ENCODE results near the gene PCYOX1L.

Gene PCYOX1L

GRCh38 chr5:149399775-149400174, 41.9 kb downstream of the PCYOX1L start:
- ATAC-seq (ENCODE audit: low read depth) (no peak), DNase-seq (ENCODE audit: low spot score) (no peak)
- no peak for TF ChIP-seq CTCF (IDR thresholded peaks at IDR 0.05; ENCODE audit: poor library complexity, severe bottlenecking)
- no peak overlapping the region for H3K4me3 ChIP-seq (ENCODE audit: severe bottlenecking)
- H3K9me3 ChIP-seq (ENCODE audit: severe bottlenecking) = no peaks in the 10 kb centered on the region
- H3K27me3 ChIP-seq (ENCODE audit: insufficient read depth, poor library complexity, severe bottlenecking) = no peaks in the 10 kb centered on the region
- H3K36me3 ChIP-seq (ENCODE audit: low read depth) = no peaks in the 10 kb centered on the region
- H3K4me1 ChIP-seq (ENCODE audit: insufficient read depth, poor library complexity, severe bottlenecking) = no peaks in the 10 kb centered on the region
- H3K27ac ChIP-seq (ENCODE audit: poor library complexity, severe bottlenecking) = no peak overlapping the region

GRCh38 chr5:149400304-149400703, 42.5 kb downstream of the PCYOX1L start:
- DNase-seq (ENCODE audit: low spot score) = no peak
- no peak overlapping the region for H3K27ac ChIP-seq (ENCODE audit: poor library complexity, severe bottlenecking)

GRCh38 chr5:149401051-149401450, 43.2 kb downstream of the PCYOX1L start:
- ATAC-seq (ENCODE audit: low read depth) = no peak
- Histone ChIP-seq H3K27me3 (ENCODE audit: insufficient read depth, poor library complexity, severe bottlenecking) (no peaks in the 10 kb centered on the region), H3K27ac (ENCODE audit: poor library complexity, severe bottlenecking) (no peak overlapping the region), H3K36me3 (ENCODE audit: low read depth) (no peaks in the 10 kb centered on the region), H3K9me3 (ENCODE audit: severe bottlenecking) (no peaks in the 10 kb centered on the region), H3K4me3 (ENCODE audit: severe bottlenecking) (no peak overlapping the region), H3K4me1 (ENCODE audit: insufficient read depth, poor library complexity, severe bottlenecking) (no peaks in the 10 kb centered on the region)
- TF ChIP-seq CTCF (IDR thresholded peaks at IDR 0.05; ENCODE audit: poor library complexity, severe bottlenecking) = no peak
- DNase-seq (ENCODE audit: low spot score) = no peak

More at GRCh38 chr5:149400304-149400703, 42.5 kb downstream of the PCYOX1L start:
- Histone ChIP-seq H3K4me1 (ENCODE audit: insufficient read depth, poor library complexity, severe bottlenecking) (no peaks in the 10 kb centered on the region), H3K4me3 (ENCODE audit: severe bottlenecking) (no peak overlapping the region), H3K36me3 (ENCODE audit: low read depth) (no peaks in the 10 kb centered on the region), H3K9me3 (ENCODE audit: severe bottlenecking) (no peaks in the 10 kb centered on the region), H3K27me3 (ENCODE audit: insufficient read depth, poor library complexity, severe bottlenecking) (no peaks in the 10 kb centered on the region)
- ATAC-seq (ENCODE audit: low read depth) = no peak
- no peak for TF ChIP-seq CTCF (IDR thresholded peaks at IDR 0.05; ENCODE audit: poor library complexity, severe bottlenecking)

GRCh38 chr5:149402291-149402690, 44.4 kb downstream of the PCYOX1L start:
- Histone ChIP-seq H3K4me1 (ENCODE audit: insufficient read depth, poor library complexity, severe bottlenecking) (no peaks in the 10 kb centered on the region), H3K36me3 (ENCODE audit: low read depth) (no peaks in the 10 kb centered on the region), H3K27me3 (ENCODE audit: insufficient read depth, poor library complexity, severe bottlenecking) (no peaks in the 10 kb centered on the region), H3K4me3 (ENCODE audit: severe bottlenecking) (no peak overlapping the region), H3K9me3 (ENCODE audit: severe bottlenecking) (no peaks in the 10 kb centered on the region), H3K27ac (ENCODE audit: poor library complexity, severe bottlenecking) (no peak overlapping the region)
- ATAC-seq (ENCODE audit: low read depth) (no peak), DNase-seq (ENCODE audit: low spot score) (no peak)
- no peak for TF ChIP-seq CTCF (IDR thresholded peaks at IDR 0.05; ENCODE audit: poor library complexity, severe bottlenecking)

GRCh38 chr5:149403923-149404745, 46.3 kb downstream of the PCYOX1L start:
- ATAC-seq (ENCODE audit: low read depth) = no peak
- H3K36me3 ChIP-seq (ENCODE audit: low read depth) = no peaks in the 10 kb centered on the region
- H3K27ac ChIP-seq (ENCODE audit: poor library complexity, severe bottlenecking) = no peak overlapping the region
- DNase-seq (ENCODE audit: low spot score) = no peak
- H3K4me1 ChIP-seq (ENCODE audit: insufficient read depth, poor library complexity, severe bottlenecking) = no peaks in the 10 kb centered on the region
- H3K4me3 ChIP-seq (ENCODE audit: severe bottlenecking) = no peak overlapping the region
- no peaks in the 10 kb centered on the region for H3K9me3 ChIP-seq (ENCODE audit: severe bottlenecking)
- no peak for TF ChIP-seq CTCF (IDR thresholded peaks at IDR 0.05; ENCODE audit: poor library complexity, severe bottlenecking)
- no peaks in the 10 kb centered on the region for H3K27me3 ChIP-seq (ENCODE audit: insufficient read depth, poor library complexity, severe bottlenecking)
